Measurements from ENCODE around the gene PDE4D. TPM values are rescaled to one million over a fixed set of nuclear protein-coding genes. Genes with fewer than 3 reads are reported as not detected.

Gene PDE4D
- polyA plus RNA-seq, 1 donor (not counting 4 experiments of a cell fraction or from before 2014, with no cell fraction given) = 3.6 TPM

GRCh38 chr5:58925627-58926540, 967.6 kb downstream of the PDE4D start:
- FAIRE-seq = no peak
- no peaks in the 10 kb centered on the region for H3K36me3 ChIP-seq (ENCODE audit: control insufficient read depth in 2 of 2, extremely low read depth in 1 of 2, insufficient read depth in 2 of 2, low read length in 2 of 2)
- dilution Hi-C loops (cut with MboI; ENCODE audit: extremely low pct_ligation_motif_present, low sequenced_read_pairs) = no loop called here
- peaks cover 4% of the 10 kb centered on the region for H3K27me3 ChIP-seq (ENCODE audit: control insufficient read depth, extremely low read depth, insufficient read depth, low read length)
- H3K9me1 ChIP-seq (ENCODE audit: control insufficient read depth, extremely low read depth, insufficient read depth, low read length) = no peaks in the 10 kb centered on the region
- H3K4me3 ChIP-seq (ENCODE audit: control insufficient read depth in 2 of 3, extremely low read depth in 1 of 3, insufficient read depth in 2 of 3, low read depth in 1 of 3, low read length in 3 of 3) = no peak overlapping the region
- no peak overlapping the region for H3K4me2 ChIP-seq (ENCODE audit: control insufficient read depth, extremely low read depth, insufficient read depth, low read depth, low read length)
- H3K79me2 ChIP-seq (ENCODE audit: control insufficient read depth, insufficient read depth, low read length) = no peaks in the 10 kb centered on the region
- H2AFZ ChIP-seq (ENCODE audit: control insufficient read depth, low read length) = no peak overlapping the region
- H3K9me3 ChIP-seq (ENCODE audit: control insufficient read depth, low read depth, low read length) = no peaks in the 10 kb centered on the region
- H3K9ac ChIP-seq (ENCODE audit: control insufficient read depth, extremely low read depth, insufficient read depth, low read length) = no peak overlapping the region
- TF ChIP-seq EZH2 (IDR thresholded peaks at IDR 0.05; ENCODE audit: low read length) (no peak), CTCF (optimal IDR thresholded peaks at IDR 0.05 in 1 of 3, IDR thresholded peaks at IDR 0.05 in 1 of 3, conservative IDR thresholded peaks at IDR 0.05 in 1 of 3; ENCODE audit: extremely low read depth in 1 of 3, insufficient read depth in 2 of 3, low read length in 3 of 3) (no peak)
- no peak for DNase-seq (ENCODE audit: low read depth, low spot score)
- peaks cover 11% of the 10 kb centered on the region for H3K4me1 ChIP-seq (ENCODE audit: control insufficient read depth, extremely low read depth, insufficient read depth, low read length)
- H3K27ac ChIP-seq (ENCODE audit: control insufficient read depth, insufficient read depth, low read length) = no peak overlapping the region
- H4K20me1 ChIP-seq (ENCODE audit: control insufficient read depth, extremely low read depth, insufficient read depth, low read length) = no peaks in the 10 kb centered on the region

GRCh38 chr5:58924306-58924705, 969.2 kb downstream of the PDE4D start:
- FAIRE-seq (no peak), DNase-seq (ENCODE audit: low read depth, low spot score) (no peak)
- Histone ChIP-seq H4K20me1 (ENCODE audit: control insufficient read depth, extremely low read depth, insufficient read depth, low read length) (no peaks in the 10 kb centered on the region), H3K9ac (ENCODE audit: control insufficient read depth, extremely low read depth, insufficient read depth, low read length) (no peak overlapping the region), H3K4me1 (ENCODE audit: control insufficient read depth, extremely low read depth, insufficient read depth, low read length) (peaks cover 11% of the 10 kb centered on the region), H3K27ac (ENCODE audit: control insufficient read depth, insufficient read depth, low read length) (no peak overlapping the region), H3K9me3 (ENCODE audit: control insufficient read depth, low read depth, low read length) (no peaks in the 10 kb centered on the region), H3K27me3 (ENCODE audit: control insufficient read depth, extremely low read depth, insufficient read depth, low read length) (peaks cover 4% of the 10 kb centered on the region), H3K4me3 (ENCODE audit: control insufficient read depth in 2 of 3, extremely low read depth in 1 of 3, insufficient read depth in 2 of 3, low read depth in 1 of 3, low read length in 3 of 3) (no peak overlapping the region), H3K4me2 (ENCODE audit: control insufficient read depth, extremely low read depth, insufficient read depth, low read depth, low read length) (no peak overlapping the region), H3K79me2 (ENCODE audit: control insufficient read depth, insufficient read depth, low read length) (no peaks in the 10 kb centered on the region), H2AFZ (ENCODE audit: control insufficient read depth, low read length) (no peak overlapping the region), H3K9me1 (ENCODE audit: control insufficient read depth, extremely low read depth, insufficient read depth, low read length) (no peaks in the 10 kb centered on the region), H3K36me3 (ENCODE audit: control insufficient read depth in 2 of 2, extremely low read depth in 1 of 2, insufficient read depth in 2 of 2, low read length in 2 of 2) (no peaks in the 10 kb centered on the region)
- no peak for TF ChIP-seq EZH2 (IDR thresholded peaks at IDR 0.05; ENCODE audit: low read length)
- TF ChIP-seq CTCF (optimal IDR thresholded peaks at IDR 0.05 in 1 of 3, IDR thresholded peaks at IDR 0.05 in 1 of 3, conservative IDR thresholded peaks at IDR 0.05 in 1 of 3; ENCODE audit: extremely low read depth in 1 of 3, insufficient read depth in 2 of 3, low read length in 3 of 3) = no peak
- dilution Hi-C loops (cut with MboI; ENCODE audit: extremely low pct_ligation_motif_present, low sequenced_read_pairs) = no loop called here
